HepG2 (cell line): ENCODE measurements around the gene ME3. TPM values are rescaled to one million over a fixed set of nuclear protein-coding genes. Genes with fewer than 3 reads are reported as not detected.

Source experiments
- ATF1 ChIP-seq: IDR thresholded peaks from 2 replicates; pipeline ENCODE4 v1.6.1; 2016; ENCODE audit warnings: mild to moderate bottlenecking, control low read depth
- ELF4 ChIP-seq: sonication (generic); formaldehyde crosslinking; IDR thresholded peaks from 2 replicates; pipeline ENCODE4 v1.5.0; 2020; ENCODE audit warnings: missing genetic modification reagents, mild to moderate bottlenecking, moderate library complexity, borderline replicate concordance
- FOXP1 ChIP-seq, 2 experiments: fragments of 450-650 bp in 1 of 2; IDR thresholded peaks; 2 replicates each; pipeline ENCODE4 v1.6.1; 2017 to 2018; ENCODE audit warnings: antibody characterized with exemption in 1 of 2
- HMGXB4 ChIP-seq, 2 experiments: sonication (generic) in 1 of 2; formaldehyde crosslinking in 1 of 2; IDR thresholded peaks; 2 replicates each; pipeline versions ENCODE4 v1.4.0 to v1.6.1; 2018 to 2020; ENCODE audit warnings: missing genetic modification reagents in 2 of 2, borderline replicate concordance in 1 of 2, low read depth in 1 of 2, mild to moderate bottlenecking in 1 of 2, missing biosample characterization in 1 of 2
- HOXD1 ChIP-seq: sonication (generic); formaldehyde crosslinking; IDR thresholded peaks from 2 replicates; pipeline ENCODE4 v1.5.0; 2020; ENCODE audit warnings: missing genetic modification reagents
- JUNB ChIP-seq: sonication (generic); formaldehyde crosslinking; IDR thresholded peaks from 2 replicates; pipeline ENCODE4 v1.8.0; 2022; ENCODE audit warnings: missing genetic modification reagents, mild to moderate bottlenecking, borderline replicate concordance
- JUND ChIP-seq: sonication (generic); formaldehyde crosslinking; IDR thresholded peaks from 2 replicates; pipeline ENCODE4 v1.8.0; 2022; ENCODE audit warnings: mild to moderate bottlenecking, missing genetic modification reagents
- MAFF ChIP-seq: IDR thresholded peaks from 2 replicates; pipeline ENCODE4 v1.6.1; 2011; ENCODE audit warnings: low read depth, low read length, improper control_type of control experiment
- NCOA2 ChIP-seq: sonication (generic); formaldehyde crosslinking; IDR thresholded peaks from 2 replicates; pipeline ENCODE4 v1.8.0; 2022; ENCODE audit warnings: inconsistent platforms
- PBX3 ChIP-seq: sonication (generic); formaldehyde crosslinking; IDR thresholded peaks from 2 replicates; pipeline ENCODE4 v1.8.1; 2023; ENCODE audit warnings: missing genetic modification reagents, inconsistent platforms, borderline replicate concordance
- RAD51 ChIP-seq: fragments of 450-650 bp; IDR thresholded peaks from 2 replicates; pipeline ENCODE4 v1.6.1; 2016; ENCODE audit warnings: borderline replicate concordance
- REPIN1 ChIP-seq: sonication (generic); formaldehyde crosslinking; IDR thresholded peaks from 2 replicates; pipeline ENCODE4 v1.8.0; 2022; ENCODE audit warnings: missing genetic modification reagents, low read depth, mild to moderate bottlenecking, borderline replicate concordance
- SIX4 ChIP-seq: sonication (generic); formaldehyde crosslinking; IDR thresholded peaks from 2 replicates; pipeline ENCODE4 v1.4.0; 2020; ENCODE audit warnings: missing genetic modification reagents
- SOX5 ChIP-seq: IDR thresholded peaks from 2 replicates; pipeline ENCODE4 v1.6.1; 2016; ENCODE audit warnings: borderline replicate concordance
- TBX2 ChIP-seq: sonication (generic); formaldehyde crosslinking; IDR thresholded peaks from 2 replicates; pipeline ENCODE4 v1.5.0; 2020; ENCODE audit warnings: missing genetic modification reagents, mild to moderate bottlenecking, borderline replicate concordance
- ZNF274 ChIP-seq: sonication (generic); formaldehyde crosslinking; IDR thresholded peaks from 2 replicates; pipeline ENCODE4 v1.5.1; 2020; ENCODE audit warnings: mild to moderate bottlenecking, missing genetic modification reagents
- ZNF292 ChIP-seq: sonication (generic); formaldehyde crosslinking; IDR thresholded peaks from 2 replicates; pipeline ENCODE4 v1.8.1; 2022; ENCODE audit warnings: mild to moderate bottlenecking, low read depth, missing genetic modification reagents, borderline replicate concordance
- ZNF543 ChIP-seq: sonication (generic); formaldehyde crosslinking; IDR thresholded peaks from 2 replicates; pipeline ENCODE4 v1.4.0; 2020; ENCODE audit warnings: mild to moderate bottlenecking, missing genetic modification reagents
- polyA plus RNA-seq, 8 experiments: library from polyadenylated mRNA; depleted of rRNA in 3 of 8; stranded (reverse) in 7 of 8; unstranded in 1 of 8; fragments of >200 nt; fragmentation: Illumina TruSeq in 4 of 8; extraction: Trizol in 4 of 8; gene quantifications; 2 replicates each; pipeline versions ENCODE4 v1.2.1 to v1.2.3, GENCODE V29; 2011 to 2016; ENCODE audit warnings: low read depth in 4 of 8, missing spikeins in 1 of 8, mixed read lengths in 1 of 8; ENCODE audit not compliant: insufficient read depth in 1 of 8
- total RNA-seq, 5 experiments: library from RNA; depleted of rRNA; stranded (reverse); fragments of >200 nt; fragmentation: Illumina TruSeq; extraction: Trizol; gene quantifications; 2 replicates each; pipeline ENCODE4 v1.2.3, GENCODE V29; 2016; ENCODE audit warnings: low read depth in 1 of 5
- TF ChIP-seq, protein P1 (sequence below): sonication (generic); formaldehyde crosslinking; IDR thresholded peaks from 2 replicates; pipeline ENCODE4 v1.8.1; 2023; ENCODE audit warnings: mild to moderate bottlenecking, moderate library complexity, missing genetic modification reagents
- TF ChIP-seq, protein P2 (sequence below), 2 experiments: fragments of 450-650 bp in 1 of 2; sonication (generic) in 1 of 2; formaldehyde crosslinking; IDR thresholded peaks; 2 replicates each; pipeline versions ENCODE4 v1.5.0 to v1.8.0; 2020 to 2022; ENCODE audit warnings: mild to moderate bottlenecking in 1 of 2, missing genetic modification reagents in 1 of 2
- TF ChIP-seq, protein P3 (sequence below): fragments of 450-650 bp; IDR thresholded peaks from 2 replicates; pipeline ENCODE4 v1.6.1; 2016

Gene ME3
- total and polyA plus RNA-seq, 2 of the 13 experiments (the other 11 are each of a cell fraction or from before 2014, with no cell fraction given) = not detected

- TF ChIP-seq ZNF292 (CRISPR knock-in tag) (no peak), ATF1 (no peak), MAFF (0 out of 2 replicates have a peak, but pooled peaks have one; percentile 8), TBX2 (CRISPR knock-in tag) (no peak), HMGXB4 (CRISPR knock-in tag; IDR thresholded peaks at IDR 0.05; ENCODE audit: borderline replicate concordance in 1 of 2, low read depth in 1 of 2) (no peak), HOXD1 (no peak), SOX5 (CRISPR knock-in tag) (peak; percentile 50; the same call in 1 of the 2 replicates), SIX4 (CRISPR knock-in tag) (no peak), FOXP1 (IDR thresholded peaks at IDR 0.05) (peak; percentile 50; the same call in 1 of the 2 replicates), FOXP1 (CRISPR knock-in tag; IDR thresholded peaks at IDR 0.05) (peak; percentile 84), REPIN1 (CRISPR knock-in tag) (no peak), PBX3 (no peak), ZNF274 (CRISPR knock-in tag) (no peak), RAD51 (no peak), ZNF543 (CRISPR knock-in tag) (no peak), ELF4 (CRISPR knock-in tag) (no peak), JUND (peak; percentile 64; the same call in 1 of the 2 replicates), JUNB (CRISPR knock-in tag) (peak; percentile 81; the same call in 1 of the 2 replicates), NCOA2 (CRISPR knock-in tag) (peak; percentile 78)
- TF ChIP-seq, protein P1, sequence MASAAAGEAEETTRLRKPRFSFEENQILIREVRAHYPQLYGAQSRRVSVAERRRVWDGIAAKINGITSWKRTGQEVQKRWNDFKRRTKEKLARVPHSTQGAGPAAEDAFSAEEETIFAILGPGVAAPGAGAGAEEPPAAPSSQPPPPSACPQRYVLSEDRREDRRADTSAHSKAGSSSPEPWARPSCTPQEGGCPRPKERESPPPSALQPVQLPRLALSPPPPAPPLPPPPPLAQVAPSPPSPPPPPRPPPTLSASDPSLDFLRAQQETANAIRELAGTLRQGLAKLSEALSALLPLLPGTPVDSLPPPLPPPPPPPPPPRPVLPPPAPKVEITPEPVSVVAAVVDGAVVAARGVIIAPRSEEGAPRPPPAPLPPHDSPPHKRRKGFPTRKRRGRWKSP (CRISPR knock-in tag) = peak; percentile 23; the same call in 1 of the 2 replicates
- TF ChIP-seq, protein P2, sequence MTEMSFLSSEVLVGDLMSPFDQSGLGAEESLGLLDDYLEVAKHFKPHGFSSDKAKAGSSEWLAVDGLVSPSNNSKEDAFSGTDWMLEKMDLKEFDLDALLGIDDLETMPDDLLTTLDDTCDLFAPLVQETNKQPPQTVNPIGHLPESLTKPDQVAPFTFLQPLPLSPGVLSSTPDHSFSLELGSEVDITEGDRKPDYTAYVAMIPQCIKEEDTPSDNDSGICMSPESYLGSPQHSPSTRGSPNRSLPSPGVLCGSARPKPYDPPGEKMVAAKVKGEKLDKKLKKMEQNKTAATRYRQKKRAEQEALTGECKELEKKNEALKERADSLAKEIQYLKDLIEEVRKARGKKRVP (CRISPR knock-in tag; IDR thresholded peaks at IDR 0.05) = peak in 1 of 2 experiments; percentile 61; a peak in 1 of 4 replicates
- TF ChIP-seq, protein P3, sequence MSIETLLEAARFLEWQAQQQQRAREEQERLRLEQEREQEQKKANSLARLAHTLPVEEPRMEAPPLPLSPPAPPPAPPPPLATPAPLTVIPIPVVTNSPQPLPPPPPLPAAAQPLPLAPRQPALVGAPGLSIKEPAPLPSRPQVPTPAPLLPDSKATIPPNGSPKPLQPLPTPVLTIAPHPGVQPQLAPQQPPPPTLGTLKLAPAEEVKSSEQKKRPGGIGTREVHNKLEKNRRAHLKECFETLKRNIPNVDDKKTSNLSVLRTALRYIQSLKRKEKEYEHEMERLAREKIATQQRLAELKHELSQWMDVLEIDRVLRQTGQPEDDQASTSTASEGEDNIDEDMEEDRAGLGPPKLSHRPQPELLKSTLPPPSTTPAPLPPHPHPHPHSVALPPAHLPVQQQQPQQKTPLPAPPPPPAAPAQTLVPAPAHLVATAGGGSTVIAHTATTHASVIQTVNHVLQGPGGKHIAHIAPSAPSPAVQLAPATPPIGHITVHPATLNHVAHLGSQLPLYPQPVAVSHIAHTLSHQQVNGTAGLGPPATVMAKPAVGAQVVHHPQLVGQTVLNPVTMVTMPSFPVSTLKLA = no peak
These were observed 148.4 kb downstream of the ME3 start (continued) for GRCh38 chr11:86523738-86524619.
